ENCODE data around the gene HADH.

HADH gene

GRCh38 chr4:108060164-108060563 lies 70.5 kb downstream of the HADH start:
- no peak for DNase-seq

DNA sequence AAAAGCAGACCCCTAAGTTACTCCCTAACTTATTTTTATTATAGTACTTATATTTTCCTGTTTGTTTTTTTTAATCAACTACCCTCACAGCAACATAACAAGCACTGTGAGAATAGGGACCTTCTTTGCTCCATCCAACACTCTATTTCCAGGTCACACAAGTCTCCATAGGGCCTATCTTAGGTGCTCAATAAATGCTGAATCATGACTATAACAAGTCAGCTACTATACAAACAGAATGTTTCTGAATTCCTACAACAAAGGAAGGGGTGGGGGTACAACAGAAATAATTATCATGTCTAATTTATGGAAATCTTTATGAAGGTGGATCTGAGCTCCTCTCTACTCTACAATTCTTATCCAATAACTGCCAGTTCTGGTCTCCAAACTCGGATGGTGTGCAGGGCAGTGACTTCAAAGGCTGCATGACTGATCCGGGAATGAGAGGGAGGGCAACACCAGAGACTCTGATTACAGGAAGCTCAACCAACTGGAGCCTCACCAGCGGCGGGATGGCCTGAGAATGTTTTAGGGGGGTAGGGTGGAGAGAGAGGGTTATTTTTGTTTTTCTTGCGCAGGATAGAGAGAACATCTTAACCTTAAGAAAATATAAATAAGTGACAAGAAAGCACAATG lies 71.1 kb downstream of the HADH start:
- no peak for DNase-seq

DNA sequence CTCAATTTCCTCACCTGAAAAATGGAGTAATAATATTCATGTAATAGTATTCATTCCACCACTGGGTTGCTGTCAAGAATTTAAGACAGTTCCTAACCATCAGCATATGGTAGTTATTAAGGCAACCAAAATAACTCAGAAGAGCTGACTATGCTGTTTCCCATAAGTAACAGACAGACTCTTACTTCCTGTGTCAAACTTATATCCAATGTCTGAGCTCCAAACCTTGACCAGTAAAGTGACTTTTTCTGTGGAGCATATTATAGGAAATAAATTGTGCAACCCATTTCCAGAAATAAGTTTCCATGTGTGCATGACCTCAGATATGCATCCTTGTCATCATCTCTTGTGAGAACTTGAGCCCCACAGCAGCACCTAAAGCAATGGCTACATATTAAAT lies 78.8 kb downstream of the HADH start:
- DNase-seq = no peak

- no peak for DNase-seq
Measured at GRCh38 chr4:108070775-108071174, 81.1 kb downstream of the HADH start.

GRCh38 chr4:108072300-108072699 lies 82.6 kb downstream of the HADH start:
- no peak for DNase-seq

DNA sequence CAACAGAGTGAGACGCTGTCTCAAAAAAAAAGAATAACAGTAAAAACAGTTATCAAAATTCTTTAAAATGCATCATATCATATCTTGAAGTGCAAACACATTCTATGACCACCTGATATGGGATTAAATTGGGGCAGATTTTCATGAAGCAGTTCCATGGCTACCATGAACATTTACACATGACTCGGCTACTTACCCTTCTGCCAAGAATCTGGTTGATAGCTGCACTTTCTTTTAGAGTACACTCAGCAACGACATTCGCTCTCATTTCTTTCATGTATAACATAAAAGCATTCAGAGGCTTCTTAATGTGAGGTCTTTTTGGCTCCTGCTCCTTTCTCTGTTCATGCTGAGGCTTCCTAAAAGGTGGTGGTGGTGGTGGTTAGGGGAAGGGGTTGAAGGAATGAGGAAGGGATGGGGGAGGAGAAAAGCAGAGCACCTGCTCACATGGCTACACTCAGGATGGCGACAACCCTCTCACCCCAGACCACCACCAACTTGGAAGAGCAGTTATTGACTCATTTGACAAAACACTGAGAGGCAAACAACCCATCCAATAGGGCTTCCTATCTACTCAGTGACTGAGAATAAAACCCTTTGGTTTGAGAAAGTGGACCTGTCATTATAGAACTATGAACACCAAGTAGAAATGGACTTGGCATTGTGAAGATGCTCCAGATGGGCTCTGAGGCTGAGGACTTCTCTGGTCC lies 88.5 kb downstream of the HADH start:
- no peak for DNase-seq

DNA sequence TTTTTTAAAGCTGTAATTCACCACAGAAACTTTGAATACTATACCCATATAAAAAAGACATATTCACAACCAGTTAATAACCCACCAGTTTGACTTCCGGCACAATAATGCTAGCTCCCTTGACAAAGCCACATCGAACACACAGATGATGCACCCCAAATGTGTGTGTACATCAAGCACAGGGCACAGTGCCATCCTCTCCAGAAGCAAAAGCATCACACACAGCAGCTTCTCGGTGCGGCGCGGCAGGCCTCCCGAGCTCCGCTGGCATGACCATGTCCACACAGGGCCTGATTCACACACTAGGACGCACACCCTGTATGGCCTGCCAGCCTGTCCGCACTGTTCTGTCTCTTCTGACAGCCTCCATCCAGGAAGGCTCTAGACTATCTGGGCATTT lies 91.1 kb downstream of the HADH start:
- DNase-seq = no peak

- no peak for DNase-seq
Measured at GRCh38 chr4:108081256-108081655, 91.6 kb downstream of the HADH start.

All from NCI-H226 (cell line).